ENCODE data around the gene ZNF12.

ZNF12 gene

GRCh38 chr7:6648066-6648814 is 58.5 kb downstream of the ZNF12 start:
- in situ Hi-C loops (cut with HindIII; ENCODE audit: low sequenced_read_pairs), result no loop called here

GRCh38 chr7:6647541-6647940 is 59.2 kb downstream of the ZNF12 start:
- in situ Hi-C loops (cut with HindIII; ENCODE audit: low sequenced_read_pairs), result no loop called here

- in situ Hi-C loops (cut with HindIII; ENCODE audit: low sequenced_read_pairs), result no loop called here
Observed at GRCh38 chr7:6647080-6647479, 59.7 kb downstream of the ZNF12 start.

GRCh38 chr7:6646465-6646864 is 60.3 kb downstream of the ZNF12 start:
- in situ Hi-C loops (cut with HindIII; ENCODE audit: low sequenced_read_pairs), result no loop called here

- in situ Hi-C loops (cut with HindIII; ENCODE audit: low sequenced_read_pairs), result no loop called here
Observed at GRCh38 chr7:6644728-6645127, 62.0 kb downstream of the ZNF12 start.

- in situ Hi-C loops (cut with HindIII; ENCODE audit: low sequenced_read_pairs), result no loop called here
Observed at GRCh38 chr7:6643915-6644625, 62.7 kb downstream of the ZNF12 start.

- in situ Hi-C loops (cut with HindIII; ENCODE audit: low sequenced_read_pairs), result no loop called here
Observed at GRCh38 chr7:6642861-6643640, 63.7 kb downstream of the ZNF12 start.

- in situ Hi-C loops (cut with HindIII; ENCODE audit: low sequenced_read_pairs), result no loop called here
Observed at GRCh38 chr7:6642239-6642839, 64.4 kb downstream of the ZNF12 start.

- in situ Hi-C loops (cut with HindIII; ENCODE audit: low sequenced_read_pairs), result no loop called here
Observed at GRCh38 chr7:6641305-6642035, 65.3 kb downstream of the ZNF12 start.

- in situ Hi-C loops (cut with HindIII; ENCODE audit: low sequenced_read_pairs), result no loop called here
Observed at GRCh38 chr7:6640246-6640721, 66.5 kb downstream of the ZNF12 start.

GRCh38 chr7:6639627-6640026 is 67.1 kb downstream of the ZNF12 start:
- in situ Hi-C loops (cut with HindIII; ENCODE audit: low sequenced_read_pairs), result no loop called here

GRCh38 chr7:6639032-6639431 is 67.7 kb downstream of the ZNF12 start:
- in situ Hi-C loops (cut with HindIII; ENCODE audit: low sequenced_read_pairs), result no loop called here

Measured in DLD1 (cell line).